KMS-11 (cell line): ENCODE data around the gene MRPL18.
"Not testable (repeated sequence)": the region's sequence is repeated elsewhere in the genome, so short reads cannot be mapped to it uniquely, and the experiment has no call there.

ENCODE experiments used
- H2AFZ ChIP-seq: fragments of 200-600 bp; sonication (generic); 2 replicates; pipeline ENCODE4 v1.6.1; 2016; ENCODE audit warnings: antibody characterized with exemption, mixed run types, low read depth
- H3K27ac ChIP-seq: fragments of 200-600 bp; sonication (generic); 2 replicates; pipeline ENCODE4 v1.6.1; 2016; ENCODE audit warnings: mild to moderate bottlenecking, mixed run types
- H3K27me3 ChIP-seq: fragments of 200-600 bp; sonication (generic); 2 replicates; pipeline ENCODE4 v1.6.1; 2017; ENCODE audit warnings: mild to moderate bottlenecking, low read depth, mixed run types, moderate library complexity; ENCODE audit not compliant: insufficient read depth
- H3K36me3 ChIP-seq: fragments of 200-600 bp; sonication (generic); 2 replicates; pipeline ENCODE4 v1.6.1; 2017; ENCODE audit warnings: mild to moderate bottlenecking, mixed run types; ENCODE audit not compliant: insufficient read depth
- H3K4me1 ChIP-seq: fragments of 200-600 bp; sonication (generic); 2 replicates; pipeline ENCODE4 v1.6.1; 2016; ENCODE audit warnings: mild to moderate bottlenecking, low read depth, mixed run types; ENCODE audit not compliant: poor library complexity, severe bottlenecking
- H3K4me2 ChIP-seq: fragments of 200-600 bp; sonication (generic); 2 replicates; pipeline ENCODE4 v1.7.0; 2016; ENCODE audit warnings: mild to moderate bottlenecking, mixed run types
- H3K4me3 ChIP-seq: fragments of 200-600 bp; sonication (generic); IDR thresholded peaks from 2 replicates; pipeline ENCODE4 v1.6.1; 2017; ENCODE audit warnings: low read depth, low read length, mixed read lengths; ENCODE audit not compliant: insufficient read depth
- H3K79me2 ChIP-seq: fragments of 200-600 bp; sonication (generic); 2 replicates; pipeline ENCODE4 v1.6.1; 2016; ENCODE audit warnings: low read depth, mixed run types; ENCODE audit not compliant: insufficient read depth
- H3K9ac ChIP-seq: fragments of 200-600 bp; sonication (generic); 2 replicates; pipeline ENCODE4 v1.6.1; 2016; ENCODE audit warnings: mild to moderate bottlenecking, mixed run types
- H4K20me1 ChIP-seq: fragments of 200-600 bp; sonication (generic); 2 replicates; pipeline ENCODE4 v1.6.1; 2016; ENCODE audit warnings: mild to moderate bottlenecking, mixed run types; ENCODE audit not compliant: insufficient read depth
- TF ChIP-seq, protein P1 (sequence below): fragments of 200-600 bp; sonication (generic); conservative IDR thresholded peaks from 2 replicates; pipeline ENCODE4 v1.6.1; 2017; ENCODE audit warnings: low read depth, mild to moderate bottlenecking, antibody characterized with exemption, low read length, moderate library complexity, mixed read lengths

Gene MRPL18

DNA sequence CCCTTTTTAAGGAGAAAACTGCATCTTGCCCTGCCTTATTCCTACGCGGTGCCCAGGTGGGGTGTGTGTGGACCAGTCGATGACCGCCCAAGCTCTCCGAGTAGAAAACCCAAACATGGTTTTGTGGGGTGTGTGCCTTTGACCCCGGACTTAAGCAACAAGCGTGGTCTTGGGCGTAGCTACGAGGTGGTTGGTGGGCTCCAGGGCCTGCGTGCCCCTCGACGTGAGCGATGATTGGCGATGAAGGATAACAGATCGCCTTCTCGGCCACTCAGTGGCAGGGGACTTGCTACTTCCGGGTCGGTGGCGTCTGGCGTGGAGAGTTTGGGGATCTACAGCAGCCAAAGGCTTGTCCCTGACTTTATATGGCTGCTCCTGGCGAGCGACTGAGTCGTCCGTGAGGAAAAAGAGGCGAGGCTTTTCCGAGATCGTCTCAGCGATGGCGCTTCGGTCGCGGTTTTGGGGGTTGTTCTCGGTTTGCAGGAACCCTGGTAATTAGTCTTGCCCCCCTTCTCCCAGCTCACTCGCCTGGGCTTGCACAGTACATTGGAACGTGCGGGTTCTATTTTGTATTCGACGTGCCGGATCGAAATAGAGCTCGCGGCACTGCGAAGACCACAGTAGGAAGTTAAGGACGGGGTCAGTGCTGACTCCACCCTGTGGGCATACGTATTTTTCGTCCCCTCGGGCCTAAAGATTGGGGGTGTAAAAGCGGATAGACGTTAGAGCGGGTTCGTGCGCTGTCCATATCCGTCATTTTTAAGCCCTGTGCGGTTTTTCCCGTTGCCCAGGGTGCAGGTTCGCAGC lies at the start of gene MRPL18:
Gene MRPL18 (plus strand): TSS at position 319 of the 807 bp plus-strand sequence. CDS start 121 bp downstream, at position 440.
- peaks cover 23% of the 10 kb centered on the region; the same call in 1 of the 2 replicates for H3K36me3 ChIP-seq
- peak within 1 kb of the TSS; percentile 34 for H2AFZ ChIP-seq
- peak within 1 kb of the TSS; percentile 78 for H3K9ac ChIP-seq
- H3K27me3 ChIP-seq, result no peaks in the 10 kb centered on the region
- peaks cover 36% of the 10 kb centered on the region for H3K4me1 ChIP-seq
- no peak within 1 kb of the TSS for H3K4me3 ChIP-seq
- H3K4me2 ChIP-seq, result peak within 1 kb of the TSS; percentile 90
- TF ChIP-seq, protein P1, sequence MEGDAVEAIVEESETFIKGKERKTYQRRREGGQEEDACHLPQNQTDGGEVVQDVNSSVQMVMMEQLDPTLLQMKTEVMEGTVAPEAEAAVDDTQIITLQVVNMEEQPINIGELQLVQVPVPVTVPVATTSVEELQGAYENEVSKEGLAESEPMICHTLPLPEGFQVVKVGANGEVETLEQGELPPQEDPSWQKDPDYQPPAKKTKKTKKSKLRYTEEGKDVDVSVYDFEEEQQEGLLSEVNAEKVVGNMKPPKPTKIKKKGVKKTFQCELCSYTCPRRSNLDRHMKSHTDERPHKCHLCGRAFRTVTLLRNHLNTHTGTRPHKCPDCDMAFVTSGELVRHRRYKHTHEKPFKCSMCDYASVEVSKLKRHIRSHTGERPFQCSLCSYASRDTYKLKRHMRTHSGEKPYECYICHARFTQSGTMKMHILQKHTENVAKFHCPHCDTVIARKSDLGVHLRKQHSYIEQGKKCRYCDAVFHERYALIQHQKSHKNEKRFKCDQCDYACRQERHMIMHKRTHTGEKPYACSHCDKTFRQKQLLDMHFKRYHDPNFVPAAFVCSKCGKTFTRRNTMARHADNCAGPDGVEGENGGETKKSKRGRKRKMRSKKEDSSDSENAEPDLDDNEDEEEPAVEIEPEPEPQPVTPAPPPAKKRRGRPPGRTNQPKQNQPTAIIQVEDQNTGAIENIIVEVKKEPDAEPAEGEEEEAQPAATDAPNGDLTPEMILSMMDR, result no peak
- peak within 1 kb of the TSS; percentile 47 for H3K27ac ChIP-seq
- peaks cover 12% of the 10 kb centered on the region for H4K20me1 ChIP-seq
- H3K79me2 ChIP-seq, result peaks cover 86% of the 10 kb centered on the region

DNA sequence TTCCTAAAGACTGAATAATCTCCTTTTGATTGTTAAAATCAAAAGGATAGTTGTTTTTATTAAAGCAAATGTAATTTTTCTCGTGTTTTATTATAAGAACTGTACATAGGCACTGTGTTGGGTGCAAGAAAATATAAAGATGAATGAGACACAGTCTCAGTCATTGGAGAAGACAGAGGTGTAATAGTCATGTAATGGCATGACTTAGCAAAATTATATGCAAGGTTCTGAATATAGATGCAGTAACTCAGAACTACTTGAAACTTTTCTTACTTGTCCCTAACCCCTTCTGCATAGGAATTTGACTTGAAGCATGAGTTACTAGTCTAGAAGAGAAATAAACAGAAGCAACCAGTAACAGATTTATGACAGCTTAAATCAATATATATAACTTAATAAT lies 48.1 kb upstream of the MRPL18 start:
- Histone ChIP-seq H3K36me3 (peaks cover 17% of the 10 kb centered on the region), H3K9ac (no peak overlapping the region), H3K4me3 (no peak overlapping the region), H3K79me2 (peaks cover 55% of the 10 kb centered on the region), H2AFZ (no peak overlapping the region), H3K27me3 (no peaks in the 10 kb centered on the region), H3K4me2 (no peak overlapping the region), H3K4me1 (no peaks in the 10 kb centered on the region), H4K20me1 (peaks cover 9% of the 10 kb centered on the region), H3K27ac (no peak overlapping the region)
- TF ChIP-seq, protein P1, result no peak

DNA sequence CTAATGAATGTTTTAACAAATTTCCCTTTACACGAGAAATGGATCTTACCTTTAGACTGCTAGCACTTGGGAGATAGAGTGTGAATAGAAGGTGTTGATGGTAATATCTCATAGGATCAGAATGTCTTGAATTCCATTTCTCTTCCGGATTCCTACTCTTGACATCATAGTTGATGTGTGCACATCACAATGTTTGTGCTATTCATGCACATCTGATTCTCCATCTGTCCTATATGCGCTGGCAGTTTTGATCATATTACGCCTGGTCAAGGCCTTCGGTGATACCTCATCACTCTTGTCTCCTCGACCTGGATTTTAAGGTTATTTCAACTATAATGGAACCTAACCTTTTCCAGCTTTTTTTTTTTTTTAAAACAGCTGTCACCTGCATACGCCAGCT lies 45.2 kb upstream of the MRPL18 start:
- H3K27me3 ChIP-seq, result no peaks in the 10 kb centered on the region
- H4K20me1 ChIP-seq, result peaks cover 6% of the 10 kb centered on the region; the same call in 1 of the 2 replicates
- no peak overlapping the region for H3K4me2 ChIP-seq
- H3K9ac ChIP-seq, result no peak overlapping the region
- H3K4me1 ChIP-seq, result no peaks in the 10 kb centered on the region
- no peak overlapping the region for H3K27ac ChIP-seq
- peaks cover 21% of the 10 kb centered on the region for H3K36me3 ChIP-seq
- H3K79me2 ChIP-seq, result peaks cover 33% of the 10 kb centered on the region
- H2AFZ ChIP-seq, result no peak overlapping the region
- H3K4me3 ChIP-seq, result no peak overlapping the region
- TF ChIP-seq, protein P1, result no peak

DNA sequence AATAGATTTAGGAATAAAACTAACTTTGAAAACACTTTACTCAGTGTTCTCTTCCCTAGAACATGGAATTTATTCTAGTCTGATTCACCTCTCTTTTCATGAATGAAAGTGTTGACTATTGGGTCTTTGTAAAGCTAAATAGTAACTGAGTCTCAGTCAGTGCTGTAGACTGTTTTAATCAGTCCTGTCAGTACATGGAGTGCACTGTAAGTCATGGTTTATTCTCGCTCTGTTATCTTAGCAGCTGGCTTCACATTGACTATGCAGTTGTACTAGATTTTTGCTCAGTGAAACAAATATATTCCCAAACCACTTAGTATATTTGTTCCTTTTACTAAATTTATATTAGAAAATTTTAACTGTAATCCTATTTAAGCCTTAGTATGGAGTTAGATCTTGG lies 43.5 kb upstream of the MRPL18 start:
- Histone ChIP-seq H2AFZ (no peak overlapping the region), H4K20me1 (peaks cover 6% of the 10 kb centered on the region; the same call in 1 of the 2 replicates), H3K4me1 (no peaks in the 10 kb centered on the region), H3K27me3 (no peaks in the 10 kb centered on the region), H3K9ac (no peak overlapping the region), H3K79me2 (peaks cover 26% of the 10 kb centered on the region), H3K36me3 (peaks cover 21% of the 10 kb centered on the region), H3K27ac (no peak overlapping the region), H3K4me3 (no peak overlapping the region), H3K4me2 (no peak overlapping the region)
- TF ChIP-seq, protein P1, result no peak

DNA sequence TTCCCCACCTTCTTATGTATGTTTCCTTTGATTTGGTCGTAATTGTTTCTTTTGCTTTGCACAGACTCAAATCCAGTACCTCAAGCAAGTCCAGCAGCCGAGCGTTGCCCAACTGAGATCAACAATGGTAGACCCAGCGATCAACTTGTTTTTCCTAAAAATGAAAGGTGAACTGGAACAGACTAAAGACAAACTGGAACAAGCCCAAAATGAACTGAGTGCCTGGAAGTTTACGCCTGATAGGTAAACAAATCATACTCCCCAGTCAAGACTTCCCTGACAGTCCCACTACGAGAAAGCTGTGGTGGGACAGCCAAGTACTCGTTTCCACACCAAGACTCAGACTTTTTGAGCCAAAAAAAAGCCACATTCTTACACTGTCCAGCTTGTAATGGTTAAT lies 42.1 kb upstream of the MRPL18 start:
- H3K4me1 ChIP-seq, H3K27me3 ChIP-seq, H3K9ac ChIP-seq, H2AFZ ChIP-seq, H4K20me1 ChIP-seq, H3K4me3 ChIP-seq, H3K4me2 ChIP-seq, H3K27ac ChIP-seq: not testable (repeated sequence)
- peaks cover 21% of the 10 kb centered on the region for H3K36me3 ChIP-seq
- peaks cover 17% of the 10 kb centered on the region for H3K79me2 ChIP-seq
